NAMALWA (cell line): ENCODE data around the gene PBX1.
A peak's percentile ranks its signal among the peaks of the same experiment; 100 is the strongest.

Experiments
- DNase-seq: peaks from one replicate; pipeline ENCODE4 v3.0.0-alpha.2; 2015; ENCODE audit warnings: low spot score

The PBX1 gene

GRCh38 chr1:164760569-164760968 lies 201.6 kb downstream of the PBX1 start:
- no peak for DNase-seq

- DNase-seq = no peak
These were observed 202.0 kb downstream of the PBX1 start for GRCh38 chr1:164761009-164761408.

- no peak for DNase-seq
These were observed 204.1 kb downstream of the PBX1 start for GRCh38 chr1:164763098-164763497.

- no peak for DNase-seq
These were observed 205.3 kb downstream of the PBX1 start for GRCh38 chr1:164764333-164764732.

GRCh38 chr1:164765557-164765956 lies 206.6 kb downstream of the PBX1 start:
- no peak for DNase-seq

GRCh38 chr1:164765992-164766720 lies 207.2 kb downstream of the PBX1 start:
- DNase-seq = no peak

- DNase-seq = no peak
These were observed 208.9 kb downstream of the PBX1 start for GRCh38 chr1:164767752-164768402.

GRCh38 chr1:164768619-164769018 lies 209.6 kb downstream of the PBX1 start:
- no peak for DNase-seq

GRCh38 chr1:164769486-164770130 lies 210.6 kb downstream of the PBX1 start:
- DNase-seq = no peak

- DNase-seq = no peak
These were observed 211.1 kb downstream of the PBX1 start for GRCh38 chr1:164770131-164770529.

- DNase-seq = no peak
These were observed 212.1 kb downstream of the PBX1 start for GRCh38 chr1:164771041-164771618.

GRCh38 chr1:164771619-164772361 lies 212.8 kb downstream of the PBX1 start:
- DNase-seq = no peak

- no peak for DNase-seq
These were observed 213.7 kb downstream of the PBX1 start for GRCh38 chr1:164772635-164773034.

- DNase-seq = no peak
These were observed 214.1 kb downstream of the PBX1 start for GRCh38 chr1:164773102-164773501.

- peak; percentile 16 for DNase-seq
These were observed 215.4 kb downstream of the PBX1 start for GRCh38 chr1:164774413-164774812.

- DNase-seq = no peak
These were observed 216.1 kb downstream of the PBX1 start for GRCh38 chr1:164774819-164775654.

GRCh38 chr1:164777518-164777917 lies 218.5 kb downstream of the PBX1 start:
- no peak for DNase-seq

- DNase-seq = no peak
These were observed 220.4 kb downstream of the PBX1 start for GRCh38 chr1:164779376-164779775.

- DNase-seq = no peak
These were observed 221.3 kb downstream of the PBX1 start for GRCh38 chr1:164780111-164780812.

GRCh38 chr1:164780863-164781262 lies 221.9 kb downstream of the PBX1 start:
- no peak for DNase-seq

GRCh38 chr1:164781972-164782371 lies 223.0 kb downstream of the PBX1 start:
- no peak for DNase-seq
